ENCODE results near the gene UQCR10. TPM values are rescaled to one million over a fixed set of nuclear protein-coding genes. Genes with fewer than 3 reads are reported as not detected.

Gene UQCR10
- total and polyA plus RNA-seq, 2 of the 4 experiments (the other 2 are of a cell fraction), result 103 to 260 TPM

GRCh38 chr22:29801796-29802195 is 34.6 kb downstream of the UQCR10 start:
- Histone ChIP-seq H3K14ac (replicated peaks; ENCODE audit: low read depth, low read length) (no peak overlapping the region), H3K4me2 (ENCODE audit: low read depth, low read length) (no peak overlapping the region), H3K9ac (ENCODE audit: low read depth, low read length) (no peak overlapping the region), H3K27ac (ENCODE audit: insufficient read depth, low read length) (no peak overlapping the region), H3K56ac (ENCODE audit: extremely low read depth, insufficient read depth, low read length) (no peak overlapping the region), H3K18ac (ENCODE audit: low read depth, low read length) (no peak overlapping the region), H4K8ac (ENCODE audit: low read depth in 2 of 2, low read length in 2 of 2) (no peak overlapping the region), H2BK5ac (ENCODE audit: low read depth, low read length, poor library complexity, severe bottlenecking) (no peak overlapping the region), H2BK20ac (ENCODE audit: low read depth, low read length) (no peak overlapping the region), H4K91ac (ENCODE audit: insufficient read depth, low read depth, low read length) (no peak overlapping the region), H3K9me3 (ENCODE audit: control insufficient read depth, insufficient read depth, low read length) (no peaks in the 10 kb centered on the region), H2BK120ac (ENCODE audit: low read depth, low read length) (no peak overlapping the region), H2AK5ac (ENCODE audit: low read depth, low read length) (no peak overlapping the region), H3K4me1 (ENCODE audit: control insufficient read depth, insufficient read depth, low read length) (peaks cover 12% of the 10 kb centered on the region), H3K79me1 (ENCODE audit: low read depth in 1 of 2, low read length in 2 of 2) (peaks cover 11 to 23% of the 10 kb centered on the region in 2 experiments; a peak in 3 of 4 replicates), H3K9me1 (ENCODE audit: insufficient read depth, low read length) (peaks cover 20% of the 10 kb centered on the region), H3K4me3 (ENCODE audit: insufficient read depth, low read depth, low read length) (no peak overlapping the region), H3K36me3 (ENCODE audit: control insufficient read depth, insufficient read depth, low read length) (peaks cover 58% of the 10 kb centered on the region), H3K27me3 (ENCODE audit: control insufficient read depth, insufficient read depth, low read length) (no peaks in the 10 kb centered on the region), H2AK9ac (replicated peaks; ENCODE audit: low read depth, low read length, poor library complexity) (no peak overlapping the region), H3K23ac (ENCODE audit: low read depth, low read length) (no peak overlapping the region), H2AFZ (replicated peaks; ENCODE audit: low read length, poor library complexity) (no peak overlapping the region), H3K4ac (ENCODE audit: low read depth, low read length) (no peak overlapping the region), H4K20me1 (ENCODE audit: insufficient read depth, low read length) (no peaks in the 10 kb centered on the region), H4K5ac (ENCODE audit: low read depth, low read length) (no peak overlapping the region), H2BK15ac (ENCODE audit: low read depth, low read length) (no peak overlapping the region)
- ChIA-PET CTCF (no interaction called here), POLR2A (ENCODE audit: unreplicated experiment) (no interaction called here)
- no peak for DNase-seq
- no TSS peak for BruUV-seq (replicated peaks)
- in situ Hi-C loops (cut with MboI; ENCODE audit: low sequenced_read_pairs) (no loop called here), intact Hi-C loops (cut with micrococcal nuclease) (no loop called here), dilution Hi-C loops (cut with HindIII; ENCODE audit: low sequenced_read_pairs, unreplicated experiment) (no loop called here)
- no CpG with 5 or more reads among the region's 8 CpGs for WGBS, 2 experiments (ENCODE audit: extremely low coverage in 2 of 2, insufficient read length in 1 of 2)
- TF ChIP-seq SMC3 (IDR thresholded peaks at IDR 0.05; ENCODE audit: low read depth, low read length), result no peak
- TF ChIP-seq USF2 (IDR thresholded peaks at IDR 0.05; ENCODE audit: low read depth, low read length), result no peak
- TF ChIP-seq CTCF (conservative IDR thresholded peaks at IDR 0.05; ENCODE audit: low read depth, low read length), result no peak
- no peak for TF ChIP-seq RFX5 (IDR thresholded peaks at IDR 0.05; ENCODE audit: low read depth, low read length)
- TF ChIP-seq, protein P1, sequence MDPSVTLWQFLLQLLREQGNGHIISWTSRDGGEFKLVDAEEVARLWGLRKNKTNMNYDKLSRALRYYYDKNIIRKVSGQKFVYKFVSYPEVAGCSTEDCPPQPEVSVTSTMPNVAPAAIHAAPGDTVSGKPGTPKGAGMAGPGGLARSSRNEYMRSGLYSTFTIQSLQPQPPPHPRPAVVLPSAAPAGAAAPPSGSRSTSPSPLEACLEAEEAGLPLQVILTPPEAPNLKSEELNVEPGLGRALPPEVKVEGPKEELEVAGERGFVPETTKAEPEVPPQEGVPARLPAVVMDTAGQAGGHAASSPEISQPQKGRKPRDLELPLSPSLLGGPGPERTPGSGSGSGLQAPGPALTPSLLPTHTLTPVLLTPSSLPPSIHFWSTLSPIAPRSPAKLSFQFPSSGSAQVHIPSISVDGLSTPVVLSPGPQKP (IDR thresholded peaks at IDR 0.05; ENCODE audit: borderline replicate concordance, low read depth, low read length), result no peak
- TF ChIP-seq MXI1 (IDR thresholded peaks at IDR 0.05; ENCODE audit: borderline replicate concordance, low read depth, low read length), result no peak
- no peak for TF ChIP-seq MAFK (IDR thresholded peaks at IDR 0.05; ENCODE audit: low read depth, low read length)
- TF ChIP-seq CEBPB (IDR thresholded peaks at IDR 0.05; ENCODE audit: low read depth, low read length), result no peak
- TF ChIP-seq NFE2L2 (IDR thresholded peaks at IDR 0.05; ENCODE audit: low read depth, low read length), result no peak
- no peak for TF ChIP-seq MAZ (IDR thresholded peaks at IDR 0.05; ENCODE audit: borderline replicate concordance, low read depth, low read length)
- TF ChIP-seq RCOR1 (IDR thresholded peaks at IDR 0.05; ENCODE audit: insufficient replicate concordance, low read length), result no peak
- TF ChIP-seq POLR2A (IDR thresholded peaks at IDR 0.05; ENCODE audit: low read depth, low read length), result no peak
- TF ChIP-seq BHLHE40 (IDR thresholded peaks at IDR 0.05; ENCODE audit: low read depth, low read length), result no peak
- no peak for TF ChIP-seq FOS (IDR thresholded peaks at IDR 0.05; ENCODE audit: low read depth, low read length)
- no peak for TF ChIP-seq CHD1 (IDR thresholded peaks at IDR 0.05; ENCODE audit: low read depth, low read length)
- no peak for TF ChIP-seq RAD21 (IDR thresholded peaks at IDR 0.05; ENCODE audit: low read length)
- ATAC-seq (ENCODE audit: low read depth), result no peak
